Kidney (tissue), 14 donors: ENCODE measurements around the gene SBF2. TPM values are rescaled to one million over a fixed set of nuclear protein-coding genes. Genes with fewer than 3 reads are reported as not detected.

Source experiments
- DNase-seq, 5 donors: peaks; one replicate each; pipeline ENCODE4 v3.0.0-alpha.2; 2013 to 2020
- FAIRE-seq: peaks from 2 replicates; lab custom pipeline; 2012; peaks lifted over from hg19 to GRCh38; lab: Jason Lieb, UNC
- H3K27ac ChIP-seq, 2 donors: one replicate each; pipeline ENCODE4 v1.7.0; 2013; ENCODE audit warnings: low read depth in 2 of 2, low read length in 2 of 2, inconsistent platforms in 1 of 2
- H3K27me3 ChIP-seq: one replicate; pipeline ENCODE4 v1.7.1; 2013; ENCODE audit warnings: low read length, inconsistent platforms; ENCODE audit not compliant: control insufficient read depth, insufficient read depth
- H3K36me3 ChIP-seq, 3 donors: one replicate each; pipeline versions ENCODE4 v1.7.0 to v1.7.1; 2013; ENCODE audit warnings: low read length in 3 of 3, control low read depth in 1 of 3, inconsistent platforms in 1 of 3; ENCODE audit not compliant: insufficient read depth in 3 of 3, control insufficient read depth in 2 of 3
- H3K4me1 ChIP-seq, 3 donors: one replicate each; pipeline versions ENCODE4 v1.7.0 to v1.7.1; 2013; ENCODE audit warnings: low read length in 3 of 3, inconsistent platforms in 1 of 3, low read depth in 1 of 3; ENCODE audit not compliant: control insufficient read depth in 2 of 3, insufficient read depth in 2 of 3
- H3K4me3 ChIP-seq, 3 donors: one replicate each; pipeline versions ENCODE4 v1.7.0 to v1.8.1; 2013; ENCODE audit warnings: low read length in 3 of 3, control low read depth in 1 of 3, inconsistent platforms in 1 of 3
- H3K9ac ChIP-seq, 3 donors: one replicate each; pipeline versions ENCODE4 v1.7.0 to v1.7.1; 2013; ENCODE audit warnings: low read length in 3 of 3, control low read depth in 1 of 3, inconsistent platforms in 1 of 3
- H3K9me3 ChIP-seq, 3 donors: one replicate each; pipeline versions ENCODE4 v1.7.0 to v1.7.1; 2013; ENCODE audit warnings: low read length in 3 of 3, control low read depth in 1 of 3, inconsistent platforms in 1 of 3; ENCODE audit not compliant: control insufficient read depth in 2 of 3, insufficient read depth in 1 of 3
- CTCF ChIP-seq: IDR thresholded peaks from 3 replicates; pipeline ENCODE4 v1.5.1; 2012; ENCODE audit warnings: mild to moderate bottlenecking, moderate library complexity, borderline replicate concordance; ENCODE audit not compliant: insufficient read depth; ENCODE audit errors: extremely low read depth
- intact Hi-C: fragments of 100-400 bp; cut with DNase I; formaldehyde crosslinking; loops from one replicate; pipeline ENCODE4 v1.11.1; 2022
- polyA plus RNA-seq: library from polyadenylated mRNA; stranded (reverse); fragments of 350-450 nt; fragmentation: Illumina TruSeq; extraction: RNeasy Lipid Tissue Mini Kit (QIAGEN cat#74804); gene quantifications from one replicate; pipeline ENCODE4 v1.2.3, GENCODE V29; 2014; ENCODE audit warnings: low read depth, low replicate concordance; ENCODE audit not compliant: insufficient read depth
- total RNA-seq: library from RNA; stranded (reverse); fragmentation: NEBNext Ultra II Directional; extraction: Animal tissue kit (Norgen Biotek cat#: 25700); gene quantifications from one replicate; pipeline ENCODE4 v1.2.1, GENCODE V29; 2021
- donor health status: control.
- donor health status: control.
- donor health status: control.
- donor health status: control.
- donor health status: control.
- donor health status: DM: yes; HTN: yes; CAD: no.
- donor health status: Normal renal cell carcinoma (clear cell type).

Gene SBF2
- total and polyA plus RNA-seq, 2 donors from 2014 or later, result 13.1 to 55.4 TPM

DNA sequence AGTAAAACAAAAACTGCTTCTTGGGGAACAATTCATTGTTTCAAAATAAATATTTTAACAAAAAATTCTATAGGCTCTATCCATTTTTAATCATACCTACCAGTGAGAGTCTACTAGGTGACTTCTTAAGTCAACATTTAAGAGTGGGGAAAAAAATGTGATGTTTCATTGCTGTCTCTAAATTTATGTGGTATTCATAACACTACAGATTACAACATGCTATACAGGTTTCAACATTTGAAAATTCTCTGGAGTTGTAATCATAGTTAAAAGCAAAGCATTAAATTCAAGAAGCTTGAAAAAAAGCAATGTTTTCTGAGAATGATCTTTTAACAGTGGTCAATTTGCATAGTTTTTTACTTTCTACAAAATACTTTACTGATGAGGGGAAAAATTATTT, 18.3 kb downstream of the SBF2 start:
- TF ChIP-seq CTCF, result no peak

GRCh38 chr11:10274726-10275125, 19.3 kb downstream of the SBF2 start:
- no peak overlapping the region for H3K9ac ChIP-seq
- H3K27me3 ChIP-seq, result no peaks in the 10 kb centered on the region
- H3K4me3 ChIP-seq, result no peak overlapping the region
- no peaks in the 10 kb centered on the region for H3K9me3 ChIP-seq
- FAIRE-seq (no peak), DNase-seq (no peak)
- H3K4me1 ChIP-seq, result peaks cover 0 to 4% (median 0%) of the 10 kb centered on the region in 3 donors
- no peak for TF ChIP-seq CTCF
- intact Hi-C loops, result no loop called here
- no peaks in the 10 kb centered on the region for H3K36me3 ChIP-seq
- no peak overlapping the region for H3K27ac ChIP-seq

More for the DNA sequence above, 18.3 kb downstream of the SBF2 start:
- Histone ChIP-seq H3K27me3 (no peaks in the 10 kb centered on the region), H3K36me3 (no peaks in the 10 kb centered on the region), H3K4me1 (peaks cover 0 to 4% (median 0%) of the 10 kb centered on the region in 3 donors), H3K9ac (no peak overlapping the region), H3K27ac (no peak overlapping the region), H3K4me3 (no peak overlapping the region), H3K9me3 (no peaks in the 10 kb centered on the region)
- DNase-seq (no peak), FAIRE-seq (no peak)
- intact Hi-C loops, result no loop called here

DNA sequence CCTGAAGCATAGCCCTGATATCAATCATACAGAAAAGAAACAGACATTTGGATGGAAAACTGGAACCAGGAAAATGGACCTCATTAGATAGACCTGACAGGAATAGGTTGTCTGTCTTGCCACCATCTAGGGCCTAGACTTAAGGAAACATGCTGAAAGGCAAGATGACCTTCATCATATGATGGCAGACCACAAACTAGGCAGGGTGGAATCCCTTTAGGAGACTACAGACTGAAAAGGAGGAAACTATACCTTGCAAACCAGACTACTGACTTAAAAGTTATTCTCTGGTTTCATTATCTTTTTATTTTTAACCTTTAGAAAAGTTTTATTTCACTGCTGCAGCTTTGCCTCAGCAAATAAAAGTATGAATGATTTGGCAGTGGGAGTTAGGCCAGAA, 20.3 kb downstream of the SBF2 start:
- no peaks in the 10 kb centered on the region for H3K9me3 ChIP-seq
- no peak overlapping the region for H3K27ac ChIP-seq
- no peak overlapping the region for H3K4me3 ChIP-seq
- FAIRE-seq (no peak), DNase-seq (no peak)
- TF ChIP-seq CTCF, result no peak
- H3K27me3 ChIP-seq, result no peaks in the 10 kb centered on the region
- intact Hi-C loops, result no loop called here
- H3K36me3 ChIP-seq, result no peaks in the 10 kb centered on the region
- peaks cover 0 to 4% (median 0%) of the 10 kb centered on the region in 3 donors for H3K4me1 ChIP-seq
- H3K9ac ChIP-seq, result no peak overlapping the region

- H3K9ac ChIP-seq, result no peak overlapping the region
- DNase-seq, result no peak
- H3K4me1 ChIP-seq, result peaks cover 0 to 4% (median 0%) of the 10 kb centered on the region in 3 donors
- no peak for FAIRE-seq
- H3K27me3 ChIP-seq, result no peaks in the 10 kb centered on the region
- no peak overlapping the region for H3K4me3 ChIP-seq
- H3K36me3 ChIP-seq, result no peaks in the 10 kb centered on the region
- no peak for TF ChIP-seq CTCF
- intact Hi-C loops, result no loop called here
- H3K27ac ChIP-seq, result no peak overlapping the region
- no peaks in the 10 kb centered on the region for H3K9me3 ChIP-seq
These were observed 21.9 kb downstream of the SBF2 start for GRCh38 chr11:10272132-10272531.
